Skeletal muscle tissue (tissue), 4 donors: ENCODE data around the gene SUSD3. TPM values are rescaled to one million over a fixed set of nuclear protein-coding genes. Genes with fewer than 3 reads are reported as not detected.
A peak's percentile ranks its signal among the peaks of the same experiment; 100 is the strongest.
"Not testable (repeated sequence)": the region's sequence is repeated elsewhere in the genome, so short reads cannot be mapped to it uniquely, and the experiment has no call there.

Experiments used
- H3K27ac ChIP-seq: one replicate; pipeline ENCODE4 v1.7.0; 2013; ENCODE audit warnings: mild to moderate bottlenecking, low read depth, low read length, inconsistent platforms
- H3K27me3 ChIP-seq, 3 donors: one replicate each; pipeline ENCODE4 v1.7.0; 2013; ENCODE audit warnings: low read length in 3 of 3; ENCODE audit not compliant: control insufficient read depth in 3 of 3, insufficient read depth in 3 of 3
- H3K36me3 ChIP-seq, 3 donors: one replicate each; pipeline ENCODE4 v1.7.0; 2013; ENCODE audit warnings: low read length in 3 of 3; ENCODE audit not compliant: control insufficient read depth in 3 of 3, insufficient read depth in 3 of 3
- H3K4me1 ChIP-seq, 3 donors: one replicate each; pipeline ENCODE4 v1.7.0; 2013; ENCODE audit warnings: low read length in 3 of 3, mild to moderate bottlenecking in 3 of 3; ENCODE audit not compliant: control insufficient read depth in 3 of 3, insufficient read depth in 3 of 3
- H3K4me3 ChIP-seq, 3 donors: one replicate each; pipeline ENCODE4 v1.7.0; 2013; ENCODE audit warnings: low read length in 3 of 3
- H3K9ac ChIP-seq, 3 donors: one replicate each; pipeline ENCODE4 v1.7.0; 2013; ENCODE audit warnings: low read length in 3 of 3, mild to moderate bottlenecking in 3 of 3, moderate library complexity in 2 of 3, low read depth in 1 of 3
- H3K9me3 ChIP-seq, 3 donors: one replicate each; pipeline ENCODE4 v1.7.0; 2013; ENCODE audit warnings: low read length in 3 of 3; ENCODE audit not compliant: control insufficient read depth in 3 of 3
- total RNA-seq: library from RNA; depleted of rRNA; stranded (reverse); fragments of >200 nt; gene quantifications from one replicate; pipeline ENCODE4 v1.2.3, GENCODE V29; 2014
- donor health status: Osteomylitis.

The SUSD3 gene
- total RNA-seq, 1 donor from 2014 or later: 2.6 TPM

DNA sequence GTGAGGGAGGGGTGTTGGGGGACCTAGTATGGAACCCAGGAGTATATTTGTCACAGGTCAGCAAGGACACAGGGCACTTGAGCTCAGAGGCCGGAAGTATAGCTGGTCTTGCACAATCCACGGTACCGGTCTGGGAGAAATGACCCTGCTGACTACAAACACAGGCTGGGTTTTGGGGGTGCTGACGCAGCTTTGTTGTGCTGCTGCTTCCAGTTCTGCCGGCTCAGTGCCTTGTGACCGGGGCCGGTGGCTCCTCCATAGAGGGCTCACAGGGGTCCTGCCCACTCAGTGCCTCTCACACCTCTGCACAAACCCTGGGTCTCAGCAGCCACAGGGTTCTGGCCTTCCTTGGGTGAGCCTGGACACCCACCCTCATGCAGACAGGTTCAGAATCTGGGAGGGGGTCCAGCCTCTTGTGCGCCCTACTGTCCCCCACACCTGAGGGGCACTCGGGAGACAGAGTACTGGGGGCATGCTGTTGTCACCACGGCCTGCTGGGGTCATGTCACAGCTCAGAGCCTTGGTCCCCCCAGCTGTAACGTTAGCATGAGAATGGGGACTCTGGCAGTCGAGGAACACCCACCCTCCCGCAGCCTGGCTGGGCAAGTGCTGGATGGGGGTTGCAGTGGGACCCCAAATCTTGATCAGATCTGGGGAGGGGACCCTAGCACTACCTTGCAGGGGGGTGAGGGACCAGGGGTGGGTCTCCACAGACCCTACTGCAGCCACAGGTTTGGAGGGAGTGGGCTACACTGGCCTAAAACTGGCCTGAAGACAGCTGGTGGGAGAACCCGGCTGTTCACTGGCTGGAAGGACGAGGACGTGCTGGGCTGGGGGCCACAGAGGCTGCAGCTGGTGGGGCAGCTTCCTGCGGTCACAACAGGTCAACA, 57.8 kb downstream of the SUSD3 start:
- Histone ChIP-seq H3K9ac (peak overlapping the region in 1 of 3 donors; percentile 66), H3K9me3 (no peaks in the 10 kb centered on the region), H3K27me3 (no peaks in the 10 kb centered on the region), H3K27ac (peak overlapping the region; percentile 75), H3K36me3 (peaks cover 4 to 15% (median 9%) of the 10 kb centered on the region in 3 donors), H3K4me3 (peak overlapping the region in 1 of 3 donors; percentile 29), H3K4me1 (peaks cover 15 to 38% (median 25%) of the 10 kb centered on the region in 3 donors)

DNA sequence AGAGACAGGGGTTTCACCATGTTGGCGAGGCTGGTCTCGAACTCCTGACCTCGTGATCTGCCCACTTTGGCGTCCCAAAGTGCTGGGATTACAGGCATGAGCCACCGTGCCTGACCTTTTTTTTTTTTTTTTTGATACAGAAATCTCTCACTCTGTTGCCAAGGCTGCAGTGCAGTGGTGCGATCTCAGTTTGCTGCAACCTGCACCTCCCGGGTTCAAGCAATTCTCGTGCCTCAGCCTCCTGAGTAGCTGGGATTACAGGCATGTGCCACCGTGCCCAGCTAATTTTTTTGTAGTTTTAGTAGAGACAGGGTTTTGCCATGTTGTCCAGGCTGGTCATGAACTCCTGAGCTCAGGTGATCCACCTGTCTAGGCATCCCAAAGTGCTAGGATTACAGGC, 59.0 kb downstream of the SUSD3 start:
- H3K4me1 ChIP-seq: peaks cover 18 to 44% (median 27%) of the 10 kb centered on the region in 3 donors
- H3K9ac ChIP-seq, H3K27ac ChIP-seq, H3K9me3 ChIP-seq, H3K4me3 ChIP-seq, H3K27me3 ChIP-seq: not testable (repeated sequence)
- peaks cover 8 to 15% (median 10%) of the 10 kb centered on the region in 3 donors for H3K36me3 ChIP-seq

DNA sequence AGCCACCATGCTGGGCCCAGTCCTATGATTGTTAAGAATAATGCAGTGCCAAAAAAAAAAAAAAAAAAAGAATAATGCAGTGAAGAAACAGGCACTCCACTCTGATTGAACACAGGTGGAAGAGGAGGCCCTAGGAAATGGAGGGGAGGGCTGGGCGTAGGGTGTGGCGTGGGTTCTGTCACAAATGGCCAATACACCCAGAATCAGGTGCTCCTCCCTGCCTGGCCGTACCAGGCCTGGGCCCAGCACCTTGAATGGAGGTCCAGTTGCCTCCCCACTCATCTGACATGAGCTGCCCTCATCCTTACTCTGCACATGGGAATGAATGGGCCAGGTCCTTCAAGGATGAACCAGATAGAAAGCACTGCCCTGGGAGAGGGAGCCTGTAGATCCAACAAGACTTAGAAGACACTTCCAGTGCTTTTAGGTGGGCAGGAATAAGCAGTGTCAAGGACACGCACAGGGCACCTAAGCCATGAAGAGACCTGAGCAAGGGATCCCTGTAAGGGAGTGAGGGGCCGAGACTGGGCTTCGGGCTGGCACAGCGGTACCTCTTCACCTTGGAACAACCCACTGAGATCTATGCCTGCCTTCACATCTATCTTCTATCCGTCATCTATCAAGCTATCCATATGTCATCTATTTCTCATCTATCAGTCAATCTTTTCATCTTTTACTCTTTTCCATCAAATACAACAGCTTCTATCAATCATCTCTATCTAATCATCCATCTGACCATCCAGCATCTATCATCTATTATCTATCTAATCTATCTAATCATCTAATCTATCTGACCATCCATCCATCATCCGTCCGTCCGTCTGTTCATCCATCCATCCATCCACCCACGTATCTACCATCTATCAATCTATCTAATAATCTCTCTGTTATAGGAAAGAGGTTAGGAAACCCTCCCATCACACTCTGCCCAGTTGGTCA, 59.7 kb downstream of the SUSD3 start:
- Histone ChIP-seq H3K36me3 (peaks cover 8 to 12% (median 9%) of the 10 kb centered on the region in 3 donors), H3K27me3 (no peaks in the 10 kb centered on the region), H3K4me1 (peaks cover 22 to 46% (median 30%) of the 10 kb centered on the region in 3 donors), H3K27ac (no peak overlapping the region), H3K9me3 (no peaks in the 10 kb centered on the region), H3K9ac (no peak overlapping the region), H3K4me3 (no peak overlapping the region)

DNA sequence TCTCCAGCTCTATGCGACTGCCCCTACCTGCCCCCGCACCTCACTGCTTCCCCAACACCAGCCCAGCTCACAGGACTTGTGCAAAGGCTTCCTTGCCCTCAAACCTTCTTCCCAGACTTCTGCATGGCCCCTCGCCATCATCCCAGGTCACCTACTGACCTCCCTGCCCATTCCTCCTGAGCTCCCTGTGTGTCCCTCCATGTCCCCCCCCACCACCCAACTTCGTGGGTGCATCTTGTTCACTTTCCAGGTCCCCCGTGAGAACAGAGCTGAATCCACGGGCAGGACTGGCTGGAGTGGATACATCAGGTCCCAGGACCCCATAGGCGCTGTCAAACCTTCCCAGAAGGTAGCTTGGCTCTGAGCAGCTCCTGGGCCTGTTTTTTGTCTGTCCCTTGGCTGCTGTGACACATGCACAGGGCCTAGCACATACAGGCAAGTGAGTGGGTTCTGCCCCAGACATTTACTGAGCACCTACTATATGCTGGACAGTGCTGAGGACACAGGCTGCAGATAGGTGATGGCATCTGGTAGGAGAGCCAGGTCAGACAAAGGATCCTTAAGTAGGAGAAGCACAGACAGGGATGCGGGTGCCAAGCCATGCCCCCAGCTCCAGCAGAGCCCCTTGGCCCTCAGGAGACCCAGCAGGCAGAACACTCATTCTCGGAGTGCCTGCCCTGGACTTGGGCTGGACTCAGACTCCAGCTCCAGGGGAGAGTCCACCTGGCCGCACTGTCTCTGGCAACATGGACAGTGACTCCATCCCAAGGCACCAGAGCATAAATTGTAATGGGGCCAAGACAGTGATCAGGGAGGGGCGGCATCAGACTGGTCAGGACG, 60.6 kb downstream of the SUSD3 start:
- peak overlapping the region; percentile 42 for H3K27ac ChIP-seq
- peak overlapping the region in 1 of 3 donors; percentile 54 for H3K9ac ChIP-seq
- peaks cover 22 to 44% (median 30%) of the 10 kb centered on the region in 3 donors for H3K4me1 ChIP-seq
- H3K4me3 ChIP-seq: no peak overlapping the region
- no peaks in the 10 kb centered on the region for H3K9me3 ChIP-seq
- no peaks in the 10 kb centered on the region for H3K27me3 ChIP-seq
- H3K36me3 ChIP-seq: peaks cover 12 to 15% (median 15%) of the 10 kb centered on the region in 3 donors

DNA sequence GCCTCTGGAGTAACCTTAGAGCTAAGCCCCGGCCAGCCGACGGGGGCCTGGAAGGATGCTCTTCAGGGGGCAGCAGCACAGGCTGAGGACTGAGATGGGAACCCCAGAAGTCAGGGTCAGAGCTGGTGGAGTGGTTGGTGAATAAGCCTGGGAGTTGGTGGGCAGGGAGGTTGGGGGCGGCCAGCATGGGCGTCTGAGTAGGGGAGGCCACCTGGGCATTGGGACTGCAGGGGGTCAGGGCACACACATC, 61.1 kb downstream of the SUSD3 start:
- no peak overlapping the region for H3K4me3 ChIP-seq
- peaks cover 15 to 18% (median 16%) of the 10 kb centered on the region in 3 donors for H3K36me3 ChIP-seq
- peaks cover 22 to 39% (median 30%) of the 10 kb centered on the region in 3 donors for H3K4me1 ChIP-seq
- H3K9ac ChIP-seq: peak overlapping the region in 1 of 3 donors; percentile 54
- no peaks in the 10 kb centered on the region for H3K9me3 ChIP-seq
- peak overlapping the region; percentile 42 for H3K27ac ChIP-seq
- no peaks in the 10 kb centered on the region for H3K27me3 ChIP-seq

DNA sequence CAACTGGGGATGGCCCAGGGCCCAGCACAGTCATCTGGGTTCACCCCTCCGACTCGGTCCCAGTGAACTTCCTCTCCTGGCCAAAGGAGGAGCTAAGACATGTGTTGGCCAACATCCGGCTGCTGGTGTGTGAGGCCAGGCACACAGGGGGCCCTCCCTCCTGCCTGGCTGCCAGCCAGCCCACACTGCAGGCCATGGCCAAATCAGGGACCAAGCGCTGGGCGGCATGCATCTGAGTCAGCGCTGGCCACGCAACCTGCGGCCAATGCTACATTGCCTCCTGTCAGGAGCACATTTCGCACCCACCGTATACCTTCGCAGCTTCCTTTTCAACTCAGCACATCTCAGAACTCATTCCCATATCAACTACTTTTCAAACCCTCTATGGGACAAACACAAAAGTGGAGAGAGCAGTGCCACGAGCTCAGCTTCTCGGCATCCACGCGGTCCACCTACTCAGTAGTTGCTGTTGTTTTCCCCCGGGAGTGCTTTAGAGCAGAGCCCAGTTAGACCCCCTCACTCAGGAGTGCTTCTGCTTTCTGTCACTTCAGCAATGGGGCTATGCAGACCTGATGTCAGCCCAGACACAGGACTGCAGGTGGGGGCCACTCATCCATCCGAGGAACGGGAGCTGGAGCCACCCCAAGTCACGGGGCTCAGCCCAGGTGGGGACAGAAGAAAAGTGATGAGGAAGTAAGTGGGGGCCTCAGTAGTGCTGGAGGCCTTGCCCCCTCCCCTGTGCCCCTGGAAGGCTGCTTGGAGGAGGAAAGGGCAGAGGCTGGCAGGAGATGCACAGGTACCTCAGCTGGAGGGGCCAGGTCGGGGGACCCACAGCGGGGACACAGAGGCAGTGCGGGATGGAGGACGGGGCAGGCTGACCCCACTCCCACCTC, 61.7 kb downstream of the SUSD3 start:
- Histone ChIP-seq H3K27ac (peak overlapping the region; percentile 42), H3K9ac (peak overlapping the region in 1 of 3 donors; percentile 54), H3K4me3 (peak overlapping the region in 1 of 3 donors; percentile 23), H3K9me3 (no peaks in the 10 kb centered on the region), H3K4me1 (peaks cover 22 to 35% (median 30%) of the 10 kb centered on the region in 3 donors), H3K27me3 (no peaks in the 10 kb centered on the region), H3K36me3 (peaks cover 18 to 22% (median 21%) of the 10 kb centered on the region in 3 donors)

DNA sequence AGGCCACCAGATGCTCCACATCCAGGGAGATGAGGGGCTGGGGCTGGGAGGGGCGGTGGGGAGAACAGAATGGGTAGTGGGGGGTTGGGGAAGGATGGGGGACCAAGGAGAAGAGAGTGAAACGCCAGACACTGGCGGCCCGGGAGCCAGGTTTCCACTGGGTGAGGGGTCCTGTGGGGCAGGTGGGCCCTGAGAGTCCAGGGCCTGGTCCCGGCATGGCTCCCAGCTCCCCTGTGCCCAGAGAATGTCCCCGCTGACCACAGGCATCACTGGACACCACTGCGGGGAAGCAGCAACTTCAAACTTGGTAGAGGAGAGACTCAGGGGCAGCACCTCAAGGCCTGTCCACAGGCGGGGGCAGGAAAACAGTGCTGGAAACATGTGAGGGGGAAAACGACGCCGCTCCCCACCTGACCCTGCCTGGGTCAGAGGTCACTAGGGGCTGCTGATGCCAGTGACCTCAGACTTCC, 62.4 kb downstream of the SUSD3 start:
- H3K4me3 ChIP-seq: no peak overlapping the region
- H3K27ac ChIP-seq: no peak overlapping the region
- H3K9ac ChIP-seq: no peak overlapping the region
- no peaks in the 10 kb centered on the region for H3K27me3 ChIP-seq
- no peaks in the 10 kb centered on the region for H3K9me3 ChIP-seq
- peaks cover 22 to 35% (median 35%) of the 10 kb centered on the region in 3 donors for H3K4me1 ChIP-seq
- peaks cover 18 to 25% (median 21%) of the 10 kb centered on the region in 3 donors for H3K36me3 ChIP-seq

DNA sequence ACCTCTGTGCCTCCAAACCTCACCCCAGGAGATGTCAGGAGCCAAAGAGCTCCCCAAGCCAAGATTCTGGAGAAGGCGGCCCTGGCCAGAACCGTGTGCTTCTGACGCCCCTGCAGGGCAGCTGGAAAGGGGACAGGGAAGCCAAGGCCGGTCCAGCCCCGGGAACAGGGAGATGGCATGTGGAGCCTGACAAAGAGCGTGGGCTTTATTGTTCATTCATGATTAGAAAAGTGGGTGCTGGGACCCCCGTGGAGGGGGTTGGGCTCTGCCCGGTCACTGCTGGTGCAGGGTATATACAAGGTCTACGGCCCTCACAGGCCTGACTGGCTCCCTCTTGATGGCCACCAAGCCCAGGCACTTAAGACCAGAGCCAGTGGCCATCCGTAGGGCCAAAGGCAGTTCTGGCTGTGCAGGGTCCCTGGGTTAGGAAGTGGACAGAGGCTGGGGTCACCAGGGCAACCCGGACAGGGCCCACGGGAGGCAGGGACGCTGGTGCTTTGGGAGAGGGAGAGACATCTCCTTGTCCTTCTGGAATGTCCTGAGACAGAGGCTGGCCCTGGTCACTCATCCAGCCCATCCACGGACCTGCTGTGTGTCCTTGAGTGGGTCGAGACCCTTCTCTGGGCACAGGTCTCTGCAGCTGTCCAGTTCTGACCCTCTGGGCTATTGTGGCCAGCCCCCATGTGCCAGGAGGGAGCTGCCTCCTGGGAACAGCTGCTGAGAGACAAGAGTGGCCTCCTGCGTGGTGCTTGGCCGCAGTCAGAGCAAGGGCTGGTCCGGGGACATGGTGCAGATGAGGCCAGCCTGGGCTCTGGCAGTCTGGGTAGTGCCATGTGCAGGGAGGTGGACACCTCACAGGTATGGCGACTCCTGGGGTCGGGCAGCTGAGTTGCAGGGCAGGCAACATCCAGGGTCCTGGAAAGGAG, 63.1 kb downstream of the SUSD3 start:
- H3K4me1 ChIP-seq: peaks cover 20 to 33% (median 33%) of the 10 kb centered on the region in 3 donors

More for the DNA sequence above, 63.1 kb downstream of the SUSD3 start:
- Histone ChIP-seq H3K9me3 (no peaks in the 10 kb centered on the region), H3K27ac (no peak overlapping the region), H3K36me3 (peaks cover 18 to 25% (median 23%) of the 10 kb centered on the region in 3 donors), H3K27me3 (no peaks in the 10 kb centered on the region), H3K4me3 (no peak overlapping the region), H3K9ac (peak overlapping the region in 1 of 3 donors; percentile 8)
